Measurements from ENCODE around the gene HDAC2.
"Not testable (repeated sequence)": the region's sequence is repeated elsewhere in the genome, so short reads cannot be mapped to it uniquely, and the experiment has no call there.

HDAC2 gene

DNA sequence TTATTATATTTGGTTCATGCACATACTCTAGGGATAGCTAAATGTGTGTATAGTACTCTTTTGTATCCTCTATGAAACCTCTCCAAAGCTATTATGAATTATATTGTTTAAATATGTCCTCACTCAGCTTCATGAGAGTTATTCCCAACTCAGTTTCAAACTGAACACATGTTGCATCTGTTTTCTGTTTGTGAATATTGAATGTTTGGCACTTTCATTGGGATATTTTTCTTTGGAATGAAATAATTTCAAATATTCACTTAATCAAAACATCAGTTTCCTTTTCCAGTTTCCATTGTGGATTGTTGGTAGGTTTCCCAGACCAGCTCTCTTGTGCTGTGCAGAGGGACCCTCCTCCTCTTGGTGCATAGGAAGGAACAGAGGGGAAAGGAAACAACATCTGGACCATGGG lies 46.6 kb downstream of the HDAC2 start:
- Histone ChIP-seq H3K27me3 (replicated peaks; ENCODE audit: control insufficient read depth, insufficient read depth, low read length, poor library complexity, severe bottlenecking) (no peaks in the 10 kb centered on the region), H3K4me1 (ENCODE audit: control insufficient read depth, insufficient read depth, low read length, poor library complexity, severe bottlenecking) (no peaks in the 10 kb centered on the region), H3K27ac (ENCODE audit: insufficient read depth, low read length, poor library complexity, severe bottlenecking) (no peak overlapping the region), H3K36me3 (ENCODE audit: control insufficient read depth, insufficient read depth, low read length) (no peaks in the 10 kb centered on the region), H3K9me3 (ENCODE audit: control insufficient read depth, low read length) (no peaks in the 10 kb centered on the region), H3K4me3 (ENCODE audit: insufficient read depth, low read depth, low read length, poor library complexity, severe bottlenecking) (no peak overlapping the region)
- DNase-seq: no peak

DNA sequence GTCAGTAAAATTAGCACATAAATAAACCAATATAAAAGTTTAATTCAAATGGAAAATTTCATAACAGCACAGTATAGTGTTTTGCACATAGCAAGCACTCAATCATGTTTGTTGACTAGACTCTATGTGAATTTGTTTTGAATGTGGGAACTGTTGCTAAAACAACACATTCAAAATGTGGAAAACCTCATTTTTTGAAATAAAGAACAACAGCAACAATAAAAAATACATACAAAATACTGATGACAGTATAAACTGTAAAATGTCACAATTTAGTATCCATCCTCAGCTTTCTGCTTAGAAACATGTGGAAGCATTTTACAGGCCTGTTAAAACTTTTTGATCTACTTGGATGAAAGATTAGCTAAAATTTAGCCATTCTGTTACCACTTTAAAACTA lies 47.4 kb downstream of the HDAC2 start:
- H3K4me3 ChIP-seq (ENCODE audit: insufficient read depth, low read depth, low read length, poor library complexity, severe bottlenecking): no peak overlapping the region
- H3K4me1 ChIP-seq (ENCODE audit: control insufficient read depth, insufficient read depth, low read length, poor library complexity, severe bottlenecking): no peaks in the 10 kb centered on the region
- no peak overlapping the region for H3K27ac ChIP-seq (ENCODE audit: insufficient read depth, low read length, poor library complexity, severe bottlenecking)
- H3K36me3 ChIP-seq (ENCODE audit: control insufficient read depth, insufficient read depth, low read length): no peaks in the 10 kb centered on the region
- DNase-seq: no peak
- no peaks in the 10 kb centered on the region for H3K9me3 ChIP-seq (ENCODE audit: control insufficient read depth, low read length)
- no peaks in the 10 kb centered on the region for H3K27me3 ChIP-seq (replicated peaks; ENCODE audit: control insufficient read depth, insufficient read depth, low read length, poor library complexity, severe bottlenecking)

DNA sequence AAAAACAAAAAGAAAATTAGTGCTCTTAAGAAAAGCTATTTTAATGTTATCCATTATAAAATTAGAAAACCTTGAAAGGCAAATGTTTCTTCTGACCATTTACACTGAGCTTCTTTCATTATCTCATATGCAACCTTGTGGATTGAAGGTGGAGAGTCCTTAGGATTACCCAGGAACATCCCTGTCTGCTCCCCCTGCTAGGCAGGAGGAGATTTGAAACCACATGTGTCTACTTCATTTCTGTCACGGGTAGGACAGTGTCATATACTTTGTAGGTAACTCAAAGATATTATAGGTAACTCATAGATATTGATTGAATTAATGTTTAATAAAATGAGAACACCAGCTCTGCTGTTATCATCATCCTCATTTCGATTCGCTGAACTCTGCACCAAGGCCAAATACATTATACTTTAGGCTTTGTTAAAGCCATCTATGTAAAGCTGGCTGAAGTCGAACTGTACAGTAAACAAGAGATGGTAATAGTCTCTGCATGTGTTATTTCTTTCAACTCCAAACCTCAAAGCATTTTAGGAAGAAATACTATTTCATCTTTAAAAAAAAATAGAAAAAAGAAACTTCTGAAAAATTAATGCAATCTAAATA lies 49.5 kb downstream of the HDAC2 start:
- H3K4me3 ChIP-seq (ENCODE audit: insufficient read depth, low read depth, low read length, poor library complexity, severe bottlenecking): no peak overlapping the region
- DNase-seq: no peak
- no peaks in the 10 kb centered on the region for H3K36me3 ChIP-seq (ENCODE audit: control insufficient read depth, insufficient read depth, low read length)
- no peaks in the 10 kb centered on the region for H3K9me3 ChIP-seq (ENCODE audit: control insufficient read depth, low read length)
- no peaks in the 10 kb centered on the region for H3K4me1 ChIP-seq (ENCODE audit: control insufficient read depth, insufficient read depth, low read length, poor library complexity, severe bottlenecking)
- H3K27ac ChIP-seq (ENCODE audit: insufficient read depth, low read length, poor library complexity, severe bottlenecking): no peak overlapping the region
- H3K27me3 ChIP-seq (replicated peaks; ENCODE audit: control insufficient read depth, insufficient read depth, low read length, poor library complexity, severe bottlenecking): no peaks in the 10 kb centered on the region

DNA sequence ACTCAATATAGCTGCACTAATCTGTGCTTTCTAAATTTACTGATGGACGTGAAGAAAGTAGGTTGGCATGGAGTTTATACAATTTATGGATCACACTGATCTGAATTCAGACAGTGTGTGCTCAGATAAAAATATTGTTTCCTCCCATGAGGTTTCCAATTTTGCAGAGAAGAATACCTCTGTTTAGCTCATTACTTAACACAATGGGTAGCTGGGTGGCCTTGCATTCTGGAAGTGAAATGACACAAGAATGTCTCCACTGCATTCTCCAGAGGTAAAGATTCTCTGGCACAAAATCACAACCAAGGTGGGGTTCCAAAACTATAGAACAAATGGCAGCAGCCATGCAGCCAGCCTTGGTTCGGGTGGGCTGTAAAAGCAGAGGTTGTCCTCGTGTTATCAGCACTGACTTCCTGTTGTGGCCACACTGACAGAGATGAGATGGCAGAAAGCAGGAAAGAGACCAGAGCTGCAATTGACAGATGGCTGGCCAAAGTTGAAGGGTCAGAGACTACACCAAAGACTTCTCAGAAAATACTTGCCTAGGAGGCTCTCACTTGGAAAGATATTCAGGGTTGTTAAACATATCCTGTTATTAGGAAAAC lies 50.2 kb downstream of the HDAC2 start:
- Histone ChIP-seq H3K27me3 (replicated peaks; ENCODE audit: control insufficient read depth, insufficient read depth, low read length, poor library complexity, severe bottlenecking) (no peaks in the 10 kb centered on the region), H3K36me3 (ENCODE audit: control insufficient read depth, insufficient read depth, low read length) (no peaks in the 10 kb centered on the region), H3K4me1 (ENCODE audit: control insufficient read depth, insufficient read depth, low read length, poor library complexity, severe bottlenecking) (no peaks in the 10 kb centered on the region), H3K9me3 (ENCODE audit: control insufficient read depth, low read length) (no peaks in the 10 kb centered on the region), H3K27ac (ENCODE audit: insufficient read depth, low read length, poor library complexity, severe bottlenecking) (no peak overlapping the region), H3K4me3 (ENCODE audit: insufficient read depth, low read depth, low read length, poor library complexity, severe bottlenecking) (no peak overlapping the region)
- DNase-seq: no peak

DNA sequence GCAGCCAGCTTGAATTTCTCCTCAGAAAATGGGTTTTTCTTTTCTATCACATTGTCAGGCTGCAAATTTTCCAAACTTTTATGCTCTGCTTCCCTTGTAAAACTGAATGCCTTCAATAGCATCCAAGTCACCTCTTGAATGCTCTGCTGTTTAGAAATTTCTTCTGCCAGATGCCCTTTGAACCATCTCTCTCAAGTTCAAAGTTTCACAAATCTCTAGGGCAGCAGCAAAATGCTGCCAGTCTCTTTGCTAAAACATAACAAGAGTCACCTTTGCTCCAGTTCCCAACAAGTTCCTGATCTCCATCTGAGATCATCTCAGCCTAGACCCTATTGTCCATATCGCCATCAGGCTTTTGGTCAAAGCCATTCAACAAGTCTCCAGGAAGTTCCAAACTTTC lies 60.7 kb downstream of the HDAC2 start:
- H3K4me3 ChIP-seq (ENCODE audit: insufficient read depth, low read depth, low read length, poor library complexity, severe bottlenecking); H3K4me1 ChIP-seq (ENCODE audit: control insufficient read depth, insufficient read depth, low read length, poor library complexity, severe bottlenecking); H3K36me3 ChIP-seq (ENCODE audit: control insufficient read depth, insufficient read depth, low read length); H3K27me3 ChIP-seq (replicated peaks; ENCODE audit: control insufficient read depth, insufficient read depth, low read length, poor library complexity, severe bottlenecking); DNase-seq; H3K27ac ChIP-seq (ENCODE audit: insufficient read depth, low read length, poor library complexity, severe bottlenecking); H3K9me3 ChIP-seq (ENCODE audit: control insufficient read depth, low read length): not testable (repeated sequence)

DNA sequence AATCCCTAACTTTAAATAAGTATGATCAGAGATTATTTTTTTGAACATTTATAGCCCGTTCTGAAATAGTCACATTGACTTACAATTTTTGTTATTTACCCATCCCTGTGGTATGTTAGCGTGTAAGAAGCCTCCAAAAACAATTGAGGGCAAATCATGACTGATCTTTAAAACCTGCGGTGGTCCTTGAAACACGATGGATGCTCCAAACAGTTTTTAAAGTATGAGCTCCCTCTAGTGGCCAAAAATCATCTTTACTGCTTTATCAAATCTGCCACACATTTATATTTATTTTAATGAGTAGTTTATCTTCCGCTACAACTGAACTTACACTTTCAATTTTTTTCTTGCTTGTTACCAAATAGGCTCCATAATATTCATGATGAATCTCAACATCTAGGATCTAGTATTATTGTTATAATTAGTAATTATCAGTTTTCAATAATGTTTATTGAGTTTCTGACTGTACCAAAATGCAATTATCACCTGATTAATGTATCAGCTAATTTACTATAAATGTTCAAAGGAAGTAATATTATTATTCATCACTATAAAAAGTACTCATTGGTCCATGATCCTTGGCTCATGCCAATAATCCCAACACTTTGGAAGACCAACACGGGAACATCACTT lies 61.6 kb downstream of the HDAC2 start:
- no peaks in the 10 kb centered on the region for H3K4me1 ChIP-seq (ENCODE audit: control insufficient read depth, insufficient read depth, low read length, poor library complexity, severe bottlenecking)
- no peak for DNase-seq
- H3K9me3 ChIP-seq (ENCODE audit: control insufficient read depth, low read length): no peaks in the 10 kb centered on the region
- no peak overlapping the region for H3K27ac ChIP-seq (ENCODE audit: insufficient read depth, low read length, poor library complexity, severe bottlenecking)
- no peaks in the 10 kb centered on the region for H3K27me3 ChIP-seq (replicated peaks; ENCODE audit: control insufficient read depth, insufficient read depth, low read length, poor library complexity, severe bottlenecking)
- H3K4me3 ChIP-seq (ENCODE audit: insufficient read depth, low read depth, low read length, poor library complexity, severe bottlenecking): no peak overlapping the region
- no peaks in the 10 kb centered on the region for H3K36me3 ChIP-seq (ENCODE audit: control insufficient read depth, insufficient read depth, low read length)

DNA sequence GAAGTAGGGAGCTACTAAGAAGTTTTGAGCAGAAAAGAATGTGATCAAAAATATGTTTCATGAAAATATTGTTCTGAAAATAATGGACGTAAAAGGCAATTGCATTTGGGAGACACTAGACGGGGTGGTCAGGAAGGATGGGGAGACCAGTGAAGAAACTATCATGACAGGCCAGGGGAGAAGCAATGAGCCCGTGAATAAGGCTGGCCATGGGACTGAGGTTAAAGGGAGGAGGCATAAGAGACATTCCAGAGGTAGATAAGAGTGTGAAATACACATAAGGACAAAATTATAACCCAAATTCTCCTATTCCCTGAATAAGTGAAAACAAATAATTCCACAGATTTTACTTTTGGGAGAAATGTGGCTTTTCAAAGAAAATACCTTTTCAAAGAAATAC lies 62.1 kb downstream of the HDAC2 start:
- Histone ChIP-seq H3K4me3 (ENCODE audit: insufficient read depth, low read depth, low read length, poor library complexity, severe bottlenecking) (no peak overlapping the region), H3K4me1 (ENCODE audit: control insufficient read depth, insufficient read depth, low read length, poor library complexity, severe bottlenecking) (no peaks in the 10 kb centered on the region), H3K36me3 (ENCODE audit: control insufficient read depth, insufficient read depth, low read length) (no peaks in the 10 kb centered on the region), H3K9me3 (ENCODE audit: control insufficient read depth, low read length) (no peaks in the 10 kb centered on the region), H3K27ac (ENCODE audit: insufficient read depth, low read length, poor library complexity, severe bottlenecking) (no peak overlapping the region), H3K27me3 (replicated peaks; ENCODE audit: control insufficient read depth, insufficient read depth, low read length, poor library complexity, severe bottlenecking) (no peaks in the 10 kb centered on the region)
- no peak for DNase-seq

DNA sequence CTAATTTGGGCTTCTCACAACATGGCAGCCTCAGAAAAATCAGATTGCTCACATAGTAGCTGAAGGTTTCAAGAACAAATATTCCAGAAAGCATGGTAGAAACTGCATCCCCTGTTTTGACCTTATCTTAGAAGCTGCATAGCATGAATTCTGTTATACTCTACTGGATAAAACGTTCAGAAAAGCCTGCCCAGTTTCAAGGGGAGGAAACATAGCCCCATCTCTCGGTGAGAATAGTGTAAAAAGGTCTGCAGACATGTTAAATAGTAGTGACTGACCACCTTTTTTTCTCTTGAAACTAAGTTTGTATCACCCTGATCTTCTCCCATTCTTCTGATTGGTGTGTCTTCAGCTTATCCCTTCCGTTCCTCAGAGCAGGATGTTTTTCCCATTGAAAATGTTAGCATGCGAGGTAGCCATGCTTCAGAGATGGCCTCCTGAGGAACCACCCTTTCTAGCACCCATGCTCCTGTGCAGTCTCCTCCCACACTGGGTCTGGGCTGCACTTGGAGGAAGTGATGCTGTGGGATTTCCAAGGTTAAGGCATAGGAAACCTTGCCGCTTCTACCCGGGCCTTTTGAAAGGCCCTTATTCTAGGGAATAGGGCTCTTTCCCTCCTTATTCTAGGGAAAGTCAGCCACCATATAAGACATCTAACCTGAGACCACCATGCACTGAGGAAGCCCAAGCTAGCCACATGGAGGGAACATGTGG lies 63.7 kb downstream of the HDAC2 start:
- H3K4me3 ChIP-seq (ENCODE audit: insufficient read depth, low read depth, low read length, poor library complexity, severe bottlenecking): no peak overlapping the region
- no peak for DNase-seq
- no peaks in the 10 kb centered on the region for H3K27me3 ChIP-seq (replicated peaks; ENCODE audit: control insufficient read depth, insufficient read depth, low read length, poor library complexity, severe bottlenecking)
- no peaks in the 10 kb centered on the region for H3K4me1 ChIP-seq (ENCODE audit: control insufficient read depth, insufficient read depth, low read length, poor library complexity, severe bottlenecking)
- H3K9me3 ChIP-seq (ENCODE audit: control insufficient read depth, low read length): no peaks in the 10 kb centered on the region
- no peaks in the 10 kb centered on the region for H3K36me3 ChIP-seq (ENCODE audit: control insufficient read depth, insufficient read depth, low read length)
- H3K27ac ChIP-seq (ENCODE audit: insufficient read depth, low read length, poor library complexity, severe bottlenecking): no peak overlapping the region

DNA sequence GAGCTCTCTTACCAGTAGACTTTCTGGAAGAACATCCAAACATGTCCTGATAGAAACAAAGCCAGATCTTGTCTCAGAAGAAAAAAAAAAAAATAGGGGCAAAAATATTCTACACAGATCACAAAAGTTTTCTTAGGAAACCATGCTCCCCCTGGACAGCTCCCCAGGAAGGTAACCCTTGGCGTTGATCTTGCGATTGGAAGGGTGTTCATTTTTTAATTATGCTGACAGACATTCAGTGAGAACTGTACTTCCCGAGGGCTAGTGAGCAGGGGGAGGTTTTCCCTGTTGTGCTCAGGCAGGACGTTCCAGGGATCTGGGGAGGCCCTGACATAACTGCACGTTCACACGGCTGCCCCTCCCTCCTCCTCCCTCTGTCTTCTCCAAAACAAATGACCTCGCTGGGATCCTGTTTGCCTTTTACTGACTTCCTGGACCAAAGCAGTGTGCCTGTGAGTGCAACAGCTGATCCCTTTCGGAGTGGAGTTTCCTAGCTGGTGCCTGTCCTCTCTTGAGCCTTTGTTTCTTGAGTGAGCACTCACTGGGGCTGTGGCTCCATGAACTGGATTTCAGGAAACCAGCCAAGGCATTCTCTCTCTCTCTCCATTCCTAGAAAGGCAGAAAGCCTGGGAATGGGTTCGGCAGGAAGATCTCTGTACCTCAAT lies 67.2 kb downstream of the HDAC2 start:
- no peak overlapping the region for H3K27ac ChIP-seq (ENCODE audit: insufficient read depth, low read length, poor library complexity, severe bottlenecking)
- no peaks in the 10 kb centered on the region for H3K36me3 ChIP-seq (ENCODE audit: control insufficient read depth, insufficient read depth, low read length)
- H3K9me3 ChIP-seq (ENCODE audit: control insufficient read depth, low read length): no peaks in the 10 kb centered on the region
- no peak overlapping the region for H3K4me3 ChIP-seq (ENCODE audit: insufficient read depth, low read depth, low read length, poor library complexity, severe bottlenecking)
- no peaks in the 10 kb centered on the region for H3K4me1 ChIP-seq (ENCODE audit: control insufficient read depth, insufficient read depth, low read length, poor library complexity, severe bottlenecking)
- H3K27me3 ChIP-seq (replicated peaks; ENCODE audit: control insufficient read depth, insufficient read depth, low read length, poor library complexity, severe bottlenecking): no peaks in the 10 kb centered on the region
- no peak for DNase-seq

DNA sequence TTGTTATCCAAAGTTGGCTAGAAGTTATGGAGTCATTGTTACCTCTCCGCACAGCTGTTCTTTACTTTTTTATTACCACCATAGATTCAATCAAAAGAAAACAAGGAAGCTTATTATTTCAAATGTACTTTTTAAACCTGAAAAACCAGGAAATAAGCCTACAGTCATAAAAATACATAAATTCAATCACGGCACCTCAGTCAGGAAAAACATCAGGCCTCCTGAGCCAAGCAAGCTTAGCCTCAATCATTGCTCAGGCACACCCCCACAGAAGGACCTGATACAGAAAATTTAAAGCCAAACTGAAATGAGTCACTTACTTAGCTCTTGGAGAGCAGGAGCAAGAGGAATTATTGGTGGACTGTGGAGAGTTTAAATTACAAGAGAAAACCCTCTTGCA lies 69.5 kb downstream of the HDAC2 start:
- Histone ChIP-seq H3K36me3 (ENCODE audit: control insufficient read depth, insufficient read depth, low read length) (no peaks in the 10 kb centered on the region), H3K27ac (ENCODE audit: insufficient read depth, low read length, poor library complexity, severe bottlenecking) (no peak overlapping the region), H3K4me3 (ENCODE audit: insufficient read depth, low read depth, low read length, poor library complexity, severe bottlenecking) (no peak overlapping the region), H3K9me3 (ENCODE audit: control insufficient read depth, low read length) (no peaks in the 10 kb centered on the region), H3K4me1 (ENCODE audit: control insufficient read depth, insufficient read depth, low read length, poor library complexity, severe bottlenecking) (no peaks in the 10 kb centered on the region), H3K27me3 (replicated peaks; ENCODE audit: control insufficient read depth, insufficient read depth, low read length, poor library complexity, severe bottlenecking) (no peaks in the 10 kb centered on the region)
- DNase-seq: no peak

Measured in effector memory CD4-positive, alpha-beta T cell (primary cell).